SK-N-SH (cell line): ENCODE measurements around the gene PIGB. TPM values are rescaled to one million over a fixed set of nuclear protein-coding genes. Genes with fewer than 3 reads are reported as not detected.

ENCODE experiments used
- CTCF ChIA-PET: fragments of 300-600, 350-600 bp; formaldehyde crosslinking; extraction: SDS; loops from one replicate; lab custom pipeline; 2021; lab: Yijun Ruan, JAX
- POLR2A ChIA-PET: fragments of 350-600 bp; sonication (Branson Sonifier 250); formaldehyde crosslinking; extraction: SDS; loops from one replicate; lab custom pipeline; 2020; ENCODE audit warnings: antibody characterized with exemption, inconsistent platforms; lab: Yijun Ruan, JAX
- DNase-seq: peaks from one replicate; pipeline ENCODE4 v3.0.0; 2012
- H2AFZ ChIP-seq: fragments of 200-600 bp; sonication (generic); 2 replicates; pipeline ENCODE4 v1.8.1; 2016; ENCODE audit warnings: antibody characterized with exemption, mild to moderate bottlenecking, low read depth
- H3F3A ChIP-seq: fragments of 200-600 bp; sonication (generic); replicated peaks from 2 replicates; pipeline ENCODE3; 2016; ENCODE audit warnings: antibody characterized with exemption, mild to moderate bottlenecking; ENCODE audit not compliant: insufficient read depth
- H3K27ac ChIP-seq, 2 experiments: fragments of 200-500 bp in 1 of 2; fragments of 200-600 bp in 1 of 2; sonication (Bioruptor generic) in 1 of 2; sonication (generic), shearing (Covaris generic) in 1 of 2; 2 replicates each; pipeline versions ENCODE4 v1.5.1 to v1.6.1; 2014 to 2016; ENCODE audit warnings: low read depth in 2 of 2, inconsistent platforms in 1 of 2, low read length in 1 of 2, mild to moderate bottlenecking in 1 of 2, mixed read lengths in 1 of 2
- H3K27me3 ChIP-seq: fragments of 200-600 bp; sonication (generic), shearing (Covaris generic); 2 replicates; pipeline ENCODE4 v1.6.1; 2016; ENCODE audit warnings: mixed run types; ENCODE audit not compliant: insufficient read depth
- H3K36me3 ChIP-seq, 2 experiments: fragments of 200-500 bp in 1 of 2; fragments of 200-600 bp in 1 of 2; sonication (Bioruptor generic) in 1 of 2; sonication (generic) in 1 of 2; replicated peaks in 1 of 2; 2 replicates each; pipeline versions ENCODE3 to v1.5.1; 2014 to 2016; ENCODE audit warnings: low read length in 1 of 2, mild to moderate bottlenecking in 1 of 2; ENCODE audit not compliant: insufficient read depth in 2 of 2, control insufficient read depth in 1 of 2
- H3K4me1 ChIP-seq, 2 experiments: fragments of 200-500 bp in 1 of 2; fragments of 200-600 bp in 1 of 2; sonication (Bioruptor generic) in 1 of 2; sonication (generic), shearing (Covaris generic) in 1 of 2; 2 replicates each; pipeline versions ENCODE4 v1.5.1 to v1.6.1; 2014 to 2016; ENCODE audit warnings: low read depth in 1 of 2, low read length in 1 of 2, mixed run types in 1 of 2; ENCODE audit not compliant: insufficient read depth in 2 of 2, control insufficient read depth in 1 of 2
- H3K4me2 ChIP-seq: fragments of 200-600 bp; sonication (generic), shearing (Covaris generic); 2 replicates; pipeline ENCODE4 v1.6.1; 2017; ENCODE audit warnings: mixed run types
- H3K4me3 ChIP-seq, 2 experiments: fragments of 200-500 bp in 1 of 2; fragments of 200-600 bp in 1 of 2; sonication (Bioruptor generic) in 1 of 2; sonication (generic), shearing (Covaris generic) in 1 of 2; 2 replicates each; pipeline versions ENCODE4 v1.5.1 to v1.8.1; 2014 to 2016; ENCODE audit warnings: low read depth in 2 of 2, inconsistent platforms in 1 of 2, low read length in 1 of 2, mild to moderate bottlenecking in 1 of 2, mixed read lengths in 1 of 2, moderate library complexity in 1 of 2
- H3K79me2 ChIP-seq: fragments of 200-600 bp; sonication (generic); 2 replicates; pipeline ENCODE4 v1.8.1; 2017; ENCODE audit warnings: mild to moderate bottlenecking; ENCODE audit not compliant: insufficient read depth
- H3K9ac ChIP-seq: fragments of 200-600 bp; sonication (generic); 2 replicates; pipeline ENCODE4 v1.6.1; 2017; ENCODE audit warnings: mixed run types
- H3K9me2 ChIP-seq: fragments of 200-600 bp; sonication (generic); 2 replicates; pipeline ENCODE4 v1.6.1; 2017; ENCODE audit warnings: mixed run types
- H3K9me3 ChIP-seq: fragments of 200-600 bp; sonication (generic); 2 replicates; pipeline ENCODE4 v1.6.1; 2017; ENCODE audit warnings: mixed run types, mild to moderate bottlenecking, moderate library complexity
- H4K20me1 ChIP-seq: fragments of 200-600 bp; sonication (generic); 2 replicates; pipeline ENCODE4 v1.6.1; 2017; ENCODE audit warnings: mild to moderate bottlenecking, mixed run types; ENCODE audit not compliant: insufficient read depth
- CHD2 ChIP-seq: fragments of 150-350 bp; IDR thresholded peaks from 2 replicates; pipeline ENCODE4 v1.6.1; 2018; ENCODE audit warnings: low read length; ENCODE audit not compliant: partially characterized antibody
- CTCF ChIP-seq: fragments of 200-600 bp; sonication (generic); IDR thresholded peaks from 2 replicates; pipeline ENCODE4 v1.6.1; 2017; ENCODE audit warnings: antibody characterized with exemption, mild to moderate bottlenecking, moderate library complexity
- ELF1 ChIP-seq: IDR thresholded peaks from 2 replicates; pipeline ENCODE4 v1.4.0; 2012
- EP300 ChIP-seq, 2 experiments: IDR thresholded peaks; 2 replicates each; pipeline versions ENCODE4 v1.4.0 to v1.6.1; 2012; ENCODE audit warnings: borderline replicate concordance in 1 of 2, low read depth in 1 of 2, low read length in 1 of 2
- EZH2phosphoT487 ChIP-seq: fragments of 200-600 bp; sonication (generic); IDR thresholded peaks from 2 replicates; pipeline ENCODE4 v1.6.1; 2017; ENCODE audit warnings: low read depth, mixed run types, mild to moderate bottlenecking, antibody characterized with exemption, moderate library complexity, borderline replicate concordance
- FOSL2 ChIP-seq: IDR thresholded peaks from 2 replicates; pipeline ENCODE4 v1.4.0; 2012; ENCODE audit warnings: low read depth, mild to moderate bottlenecking, moderate library complexity, borderline replicate concordance
- FOXJ3 ChIP-seq: sonication (generic); formaldehyde crosslinking; IDR thresholded peaks from 2 replicates; pipeline ENCODE4 v1.5.1; 2020; ENCODE audit warnings: mild to moderate bottlenecking, missing genetic modification reagents
- GABPA ChIP-seq: IDR thresholded peaks from 2 replicates; pipeline ENCODE4 v1.4.0; 2012; ENCODE audit warnings: low read depth, mild to moderate bottlenecking
- GATA2 ChIP-seq: sonication (generic); formaldehyde crosslinking; IDR thresholded peaks from 2 replicates; pipeline ENCODE4 v1.5.0; 2020; ENCODE audit warnings: mild to moderate bottlenecking, missing genetic modification reagents
- IRF3 ChIP-seq: fragments of 150-350 bp; IDR thresholded peaks from 2 replicates; pipeline ENCODE4 v1.6.1; 2016; ENCODE audit warnings: mild to moderate bottlenecking, low read depth, low read length
- MAX ChIP-seq: IDR thresholded peaks from 2 replicates; pipeline ENCODE4 v1.4.0; 2012; ENCODE audit warnings: low read depth
- NRF1 ChIP-seq: IDR thresholded peaks from 2 replicates; pipeline ENCODE4 v1.6.1; 2012; ENCODE audit warnings: low read depth, mild to moderate bottlenecking, low read length
- PBX3 ChIP-seq: IDR thresholded peaks from 2 replicates; pipeline ENCODE4; 2012
- POLR2AphosphoS5 ChIP-seq: IDR thresholded peaks from 2 replicates; pipeline ENCODE4 v1.6.1; 2012; ENCODE audit warnings: low read depth, low read length
- RAD21 ChIP-seq: IDR thresholded peaks from 2 replicates; pipeline ENCODE4 v1.6.1; 2012; ENCODE audit warnings: mild to moderate bottlenecking, low read length
- RCOR1 ChIP-seq: fragments of 150-350 bp; IDR thresholded peaks from 2 replicates; pipeline ENCODE4 v1.6.1; 2017; ENCODE audit warnings: antibody characterized with exemption, low read length
- RFX5 ChIP-seq: IDR thresholded peaks from 2 replicates; pipeline ENCODE4 v1.6.1; 2012; ENCODE audit warnings: mild to moderate bottlenecking, improper control_type of control experiment, low read length
- RXRA ChIP-seq: IDR thresholded peaks from 2 replicates; pipeline ENCODE4 v1.4.0; 2012; ENCODE audit warnings: low read depth, mild to moderate bottlenecking, borderline replicate concordance
- TCF12 ChIP-seq: IDR thresholded peaks from 2 replicates; pipeline ENCODE4 v1.4.0; 2012
- YY1 ChIP-seq: IDR thresholded peaks from 2 replicates; pipeline ENCODE4 v1.4.0; 2012; ENCODE audit warnings: low read depth, mild to moderate bottlenecking
- WGBS: methylation state at CpG from one replicate; pipeline ENCODE4 v1.1.6; 2017; ENCODE audit warnings: low lambda C conversion rate; 5-methylcytosine and 5-hydroxymethylcytosine counted together
- polyA plus RNA-seq, 3 experiments: library from polyadenylated mRNA; depleted of rRNA; stranded (reverse); fragments of >200 nt; gene quantifications; 2 replicates each; pipeline ENCODE4 v1.2.3, GENCODE V29; 2012

The PIGB gene
- polyA plus RNA-seq, 1 of the 3 experiments (the other 2 are of a cell fraction): 6.6 TPM

- H2AFZ ChIP-seq: no peak overlapping the region
- no peaks in the 10 kb centered on the region for H3K9me2 ChIP-seq
- peak overlapping the region; percentile 9 to 94; a peak in 3 of 4 replicates for H3K27ac ChIP-seq
- peaks cover 9 to 16% of the 10 kb centered on the region in 2 experiments; a peak in 3 of 4 replicates for H3K4me1 ChIP-seq
- H3K79me2 ChIP-seq: no peaks in the 10 kb centered on the region
- no peak overlapping the region for H3K4me3 ChIP-seq
- no peak overlapping the region for H3K4me2 ChIP-seq
- no peak overlapping the region for H3K9ac ChIP-seq
- H3K9me3 ChIP-seq: no peaks in the 10 kb centered on the region
- H3K27me3 ChIP-seq: no peaks in the 10 kb centered on the region
- ChIA-PET POLR2A (no interaction called here), CTCF (interaction anchor here (1.3 kb wide), 1 partner anchor 9 kb away, joined by 4 read pairs; no protein-coding TSS in a partner anchor)
- peak; percentile 20; the same call in 1 of the 2 replicates for TF ChIP-seq RAD21
- peak; percentile 76; the same call in 1 of the 2 replicates for TF ChIP-seq FOXJ3 (CRISPR knock-in tag)
- peak; percentile 41; the same call in 1 of the 2 replicates for TF ChIP-seq RFX5
- peak; percentile 70 for TF ChIP-seq GATA2 (CRISPR knock-in tag)
- peak; percentile 36; the same call in 1 of the 2 replicates for TF ChIP-seq PBX3
- peak; percentile 43; the same call in 1 of the 2 replicates for TF ChIP-seq TCF12
- TF ChIP-seq CHD2: peak; percentile 69
- TF ChIP-seq EP300 (IDR thresholded peaks at IDR 0.05; ENCODE audit: borderline replicate concordance in 1 of 2, low read depth in 1 of 2, low read length in 1 of 2): peak in 1 of 2 experiments; percentile 90; a peak in 2 of 4 replicates
- TF ChIP-seq GABPA: no peak
- TF ChIP-seq IRF3: no peak
- peak; percentile 91 for TF ChIP-seq RCOR1
- WGBS: 37% methylated on average over 2 of the region's 2 CpGs
- no peaks in the 10 kb centered on the region for H4K20me1 ChIP-seq
- DNase-seq: peak; percentile 74
- peaks cover 4% of the 10 kb centered on the region for H3F3A ChIP-seq
- H3K36me3 ChIP-seq: peaks cover 3 to 25% of the 10 kb centered on the region in 2 experiments
Observed at GRCh38 chr15:55343168-55343567, 24.1 kb downstream of the PIGB start.

- H3K79me2 ChIP-seq: no peaks in the 10 kb centered on the region
- H3K36me3 ChIP-seq: peaks cover 3 to 26% of the 10 kb centered on the region in 2 experiments
- peak overlapping the region; percentile 9 to 94; a peak in 3 of 4 replicates for H3K27ac ChIP-seq
- no peak overlapping the region; the same call in 1 of the 2 replicates for H3K4me2 ChIP-seq
- 89% methylated on average over 2 of the region's 2 CpGs for WGBS
- H3K4me1 ChIP-seq: peaks cover 9 to 16% of the 10 kb centered on the region in 2 experiments; a peak in 3 of 4 replicates
- ChIA-PET CTCF (interaction anchor here (0.7 to 1.3 kb wide), 2 partner anchors 10 to 34 kb away, joined by 3 to 4 read pairs; no protein-coding TSS in a partner anchor), POLR2A (no interaction called here)
- no peaks in the 10 kb centered on the region for H3K9me2 ChIP-seq
- H3K9ac ChIP-seq: no peak overlapping the region
- no peak for DNase-seq
- TF ChIP-seq RCOR1: no peak
- TF ChIP-seq NRF1: no peak
- no peak for TF ChIP-seq ELF1
- no peak for TF ChIP-seq FOXJ3 (CRISPR knock-in tag)
- TF ChIP-seq FOSL2: no peak
- TF ChIP-seq RXRA: no peak
- TF ChIP-seq PBX3: no peak
- no peak for TF ChIP-seq POLR2AphosphoS5
- no peak for TF ChIP-seq EZH2phosphoT487
- TF ChIP-seq GATA2 (CRISPR knock-in tag): no peak
- no peak for TF ChIP-seq YY1
- no peak for TF ChIP-seq IRF3
- TF ChIP-seq CHD2: no peak
- TF ChIP-seq CTCF: no peak
- TF ChIP-seq MAX: no peak
- TF ChIP-seq TCF12: no peak
- H3F3A ChIP-seq: peaks cover 4% of the 10 kb centered on the region
- no peak overlapping the region for H3K4me3 ChIP-seq
- H2AFZ ChIP-seq: no peak overlapping the region
- H4K20me1 ChIP-seq: no peaks in the 10 kb centered on the region
- no peaks in the 10 kb centered on the region for H3K9me3 ChIP-seq
- no peaks in the 10 kb centered on the region for H3K27me3 ChIP-seq
Observed at GRCh38 chr15:55344206-55344605, 25.2 kb downstream of the PIGB start.
